Renal cortical epithelial cell (primary cell): ENCODE data around the gene CLDN7. TPM values are rescaled to one million over a fixed set of nuclear protein-coding genes. Genes with fewer than 3 reads are reported as not detected.

Source experiments
- DNase-seq: peaks from one replicate; pipeline ENCODE4 v3.0.0-alpha.2; 2011; ENCODE audit warnings: low read depth
- total RNA-seq: library from RNA; depleted of rRNA; stranded (reverse); fragments of >200 nt; gene quantifications from 2 replicates; pipeline ENCODE4 v1.2.3, GENCODE V29; 2014

The CLDN7 gene
- total RNA-seq, 1 donor from 2014 or later: 25.1 TPM

GRCh38 chr17:7219812-7220592 is 42.3 kb downstream of the CLDN7 start, which contains the start of the genes ACADVL and DLG4:
Gene ACADVL, plus strand, starts transcription at chr17:7219938. Its CDS starts 47 bp downstream, at chr17:7219985.
Gene DLG4, minus strand, starts transcription at chr17:7219836.
- peak; percentile 95 for DNase-seq

GRCh38 chr17:7219229-7219811 is 43.0 kb downstream of the CLDN7 start:
- no peak for DNase-seq

GRCh38 chr17:7218758-7219157 is 43.5 kb downstream of the CLDN7 start:
- DNase-seq: no peak

- DNase-seq: no peak
These were observed 44.1 kb downstream of the CLDN7 start for GRCh38 chr17:7218166-7218565.

- DNase-seq: peak; percentile 36
These were observed 44.9 kb downstream of the CLDN7 start for GRCh38 chr17:7217113-7217987.

GRCh38 chr17:7216242-7217112 is 45.8 kb downstream of the CLDN7 start:
- no peak for DNase-seq

DNA sequence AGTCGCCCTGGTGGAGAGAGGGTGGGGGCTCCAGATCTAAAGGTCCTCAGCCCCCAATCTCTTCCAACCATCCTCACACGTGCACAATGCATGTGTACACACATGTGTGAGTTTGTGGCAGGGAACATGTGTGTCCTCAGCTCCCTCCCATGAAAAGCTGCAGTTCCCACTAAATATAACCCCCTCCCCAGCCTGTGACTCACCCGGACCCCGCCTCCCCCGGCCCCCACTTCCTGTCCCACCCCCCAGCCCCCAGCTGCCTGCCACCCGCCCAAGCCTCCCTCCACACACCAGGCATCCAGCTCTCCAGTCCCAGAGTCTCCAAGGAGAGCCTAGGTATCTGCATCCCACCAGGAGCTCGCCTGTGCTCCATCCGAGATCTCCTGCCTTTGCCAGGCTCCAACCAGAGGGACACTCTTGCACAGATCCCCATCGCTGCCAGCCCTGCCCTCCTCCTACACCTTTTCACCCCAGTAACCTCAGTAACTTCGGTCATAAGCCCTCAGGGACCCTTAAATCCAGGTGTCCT is 46.6 kb downstream of the CLDN7 start:
- no peak for DNase-seq

GRCh38 chr17:7215136-7215638 is 47.1 kb downstream of the CLDN7 start:
- DNase-seq: no peak

DNA sequence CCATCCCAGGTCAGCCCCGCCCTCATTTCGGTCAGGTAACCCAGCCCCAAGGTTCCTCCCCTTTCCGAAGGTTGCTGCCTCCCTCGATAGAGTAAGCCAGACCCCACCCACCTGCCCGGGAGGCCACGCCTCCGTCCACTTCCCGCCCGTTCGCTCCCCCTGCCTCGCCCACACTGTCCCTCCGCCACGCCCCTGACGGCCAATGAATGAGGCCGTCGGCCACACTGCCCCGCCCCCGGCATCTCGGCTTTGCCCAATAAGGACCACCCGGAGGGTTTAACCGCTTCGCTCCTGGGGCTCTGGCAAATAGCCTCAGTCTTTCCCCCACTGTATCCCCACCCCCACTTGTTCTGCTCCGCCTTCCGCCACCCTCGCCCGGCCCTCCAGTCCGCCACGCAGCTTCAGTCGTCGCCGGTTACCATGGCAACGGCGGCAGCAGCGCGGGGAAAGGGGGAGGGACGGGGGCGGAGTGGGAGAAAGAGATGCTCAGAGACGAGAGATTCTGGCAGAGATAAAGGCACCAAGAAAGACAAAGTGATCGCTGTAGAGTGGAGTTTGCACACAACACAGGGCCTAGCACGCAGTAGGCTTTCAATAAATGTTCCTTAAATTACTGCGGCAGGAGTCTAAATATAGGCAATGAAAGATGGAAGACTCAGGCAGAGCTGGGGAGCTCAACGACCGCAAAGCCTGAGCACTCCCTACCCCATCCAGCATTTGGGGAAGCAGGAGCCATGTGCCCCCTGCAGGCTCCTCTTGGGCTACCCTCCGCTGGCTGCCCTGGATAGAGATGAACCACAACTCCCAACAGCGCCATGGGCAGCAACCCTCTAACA is 47.8 kb downstream of the CLDN7 start:
- DNase-seq: peak; percentile 90

- peak; percentile 71 for DNase-seq
These were observed 48.4 kb downstream of the CLDN7 start for GRCh38 chr17:7213895-7214299.

DNA sequence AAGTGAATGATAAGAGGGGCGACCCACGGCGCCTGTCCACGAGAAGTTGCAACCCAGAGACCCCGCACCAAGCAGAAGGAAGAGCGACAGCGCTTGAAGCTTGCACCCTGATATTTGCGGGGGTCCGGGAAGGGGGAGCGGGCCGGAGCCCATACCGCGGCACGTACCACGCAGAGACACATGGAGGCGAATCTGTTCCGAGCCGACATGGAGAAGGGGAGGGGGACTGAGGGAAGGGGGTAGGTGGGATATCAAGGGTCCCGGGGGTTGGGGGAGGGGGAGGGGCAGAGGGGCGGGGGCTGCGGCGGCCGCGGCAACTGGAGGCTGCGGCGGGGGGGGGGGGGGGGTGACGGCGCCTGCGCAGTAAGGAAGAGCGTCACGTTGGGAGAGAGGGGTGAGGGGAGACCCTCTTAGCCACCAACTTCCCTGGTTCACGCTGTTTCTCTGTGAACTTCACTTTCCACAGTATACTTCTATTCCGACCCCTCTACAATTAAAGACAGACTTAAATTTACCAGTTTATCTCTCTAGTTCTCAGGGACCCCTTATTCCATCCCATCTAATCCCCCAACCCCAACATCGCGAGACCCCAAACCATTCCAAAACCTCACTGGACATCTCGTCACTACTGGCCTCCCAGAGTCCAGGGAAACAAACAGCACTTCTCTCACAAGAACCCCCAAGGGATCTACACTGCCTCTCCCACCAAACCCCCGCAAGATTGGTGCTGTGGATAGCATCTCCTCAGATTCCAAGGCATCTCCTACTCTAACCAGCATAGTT is 50.6 kb downstream of the CLDN7 start:
- DNase-seq: no peak

Other genes with a start within 250 kb of the CLDN7 start
- 31.4 and 40.3 TPM in 2 replicates for gene RNASEK, start 249.9 kb downstream of the CLDN7 start, total RNA-seq
- gene BCL6B, start 239.4 kb downstream of the CLDN7 start, total RNA-seq: under 0.01 and 0.05 TPM in 2 replicates
- 0.99 and 1.0 TPM in 2 replicates for gene SLC16A13, start 226.5 kb downstream of the CLDN7 start, total RNA-seq
- not detected in 2 replicates for gene SLC16A11, start 218.4 kb downstream of the CLDN7 start, total RNA-seq
- gene CLEC10A, start 182.2 kb downstream of the CLDN7 start, total RNA-seq: not detected in 2 replicates
- not detected in 2 replicates for gene ASGR2, start 147.7 kb downstream of the CLDN7 start, total RNA-seq
- 0.60 and 0.87 TPM in 2 replicates for gene ASGR1, start 83.1 kb downstream of the CLDN7 start, total RNA-seq
- 2.1 and 22.2 TPM in 2 replicates for gene DLG4, start 42.6 kb downstream of the CLDN7 start, total RNA-seq
- 307 and 382 TPM in 2 replicates for gene ACADVL, start 42.5 kb downstream of the CLDN7 start, total RNA-seq
- 26.4 and 47.5 TPM in 2 replicates for gene DVL2, start 28.0 kb downstream of the CLDN7 start, total RNA-seq
- gene PHF23, start 23.0 kb downstream of the CLDN7 start, total RNA-seq: 41.2 and 50.7 TPM in 2 replicates
- gene GABARAP, start 20.0 kb downstream of the CLDN7 start, total RNA-seq: 137 and 148 TPM in 2 replicates
- gene CTDNEP1, start 10.7 kb downstream of the CLDN7 start, total RNA-seq: 19.4 and 53.9 TPM in 2 replicates
- 22.1 and 24.8 TPM in 2 replicates for gene ELP5, start 10.3 kb downstream of the CLDN7 start, total RNA-seq
- 0.30 and 0.35 TPM in 2 replicates for gene SLC2A4, start 19.2 kb upstream of the CLDN7 start, total RNA-seq
- 0.45 TPM in 1 of 2 replicates, not detected in the other for gene YBX2, start 32.2 kb upstream of the CLDN7 start, total RNA-seq
- 352 and 682 TPM in 2 replicates for gene EIF5A, start 45.1 kb upstream of the CLDN7 start, total RNA-seq
- 39.1 and 49.4 TPM in 2 replicates for gene GPS2, start 52.9 kb upstream of the CLDN7 start, total RNA-seq
- gene NEURL4, start 66.9 kb upstream of the CLDN7 start, total RNA-seq: 21.4 and 27.8 TPM in 2 replicates
- 0.20 and 65.5 TPM in 2 replicates for gene ACAP1, start 74.1 kb upstream of the CLDN7 start, total RNA-seq
- 10.4 and 13.7 TPM in 2 replicates for gene KCTD11, start 89.7 kb upstream of the CLDN7 start, total RNA-seq
- not detected in 2 replicates for gene TMEM95, start 92.7 kb upstream of the CLDN7 start, total RNA-seq
- gene TNK1, start 118.6 kb upstream of the CLDN7 start, total RNA-seq: 3.6 and 8.0 TPM in 2 replicates
- gene PLSCR3, start 132.0 kb upstream of the CLDN7 start, total RNA-seq: 20.0 and 71.0 TPM in 2 replicates
- 35.9 and 143 TPM in 2 replicates for gene TMEM256, start 141.6 kb upstream of the CLDN7 start, total RNA-seq
- 2.6 and 17.1 TPM in 2 replicates for gene NLGN2, start 145.4 kb upstream of the CLDN7 start, total RNA-seq
- not detected in 2 replicates for gene SPEM1, start 157.8 kb upstream of the CLDN7 start, total RNA-seq
- gene SPEM2, start 163.1 kb upstream of the CLDN7 start, total RNA-seq: not detected in 2 replicates
- not detected in 2 replicates for gene SPEM3, start 166.4 kb upstream of the CLDN7 start, total RNA-seq
- 16.9 and 33.0 TPM in 2 replicates for gene TMEM102, start 173.0 kb upstream of the CLDN7 start, total RNA-seq
- 3.3 and 10.7 TPM in 2 replicates for gene FGF11, start 177.0 kb upstream of the CLDN7 start, total RNA-seq
- gene CHRNB1, start 182.6 kb upstream of the CLDN7 start, total RNA-seq: 15.3 and 26.0 TPM in 2 replicates
- gene ZBTB4, start 217.2 kb upstream of the CLDN7 start, total RNA-seq: 14.8 and 39.2 TPM in 2 replicates
- gene SLC35G6, start 219.0 kb upstream of the CLDN7 start, total RNA-seq: not detected in 2 replicates
- 57.3 and 169 TPM in 2 replicates for gene POLR2A, start 221.9 kb upstream of the CLDN7 start, total RNA-seq